Measurements from ENCODE around the gene TRPV5.

- TF ChIP-seq CTCF (IDR thresholded peaks at IDR 0.05 in 4 of 5, conservative IDR thresholded peaks at IDR 0.05 in 1 of 5), result no peak
- TF ChIP-seq POLR2A (IDR thresholded peaks at IDR 0.05), result no peak
Observed at GRCh38 chr7:142894112-142894984, 39.2 kb downstream of the TRPV5 start.

Data from gastrocnemius medialis (tissue), 4 donors.